ENCODE measurements around the gene NAGLU.

- TF ChIP-seq CTCF (IDR thresholded peaks at IDR 0.05; ENCODE audit: low read depth, low read length, poor library complexity, severe bottlenecking) (peak; percentile 23), EZH2phosphoT487 (IDR thresholded peaks at IDR 0.05; ENCODE audit: borderline replicate concordance, low read length) (no peak)
Measured at GRCh38 chr17:42563143-42563509, 27.1 kb downstream of the NAGLU start.

All from DOHH2 (cell line).